Pericardium fibroblast (primary cell): Measurements from ENCODE around the gene ZNF638. TPM values are rescaled to one million over a fixed set of nuclear protein-coding genes. Genes with fewer than 3 reads are reported as not detected.

Experiments used
- total RNA-seq: library from RNA; depleted of rRNA; stranded (reverse); fragments of >200 nt; gene quantifications from 2 replicates; pipeline ENCODE4 v1.2.3, GENCODE V29; 2015

ZNF638 gene
- 33.6 and 62.3 TPM in 2 replicates for total RNA-seq

GRCh38 chr2:71331581-71332434, at the start of gene ZNF638:
Gene ZNF638, plus strand, starts transcription at chr2:71331782. Its CDS starts 17,173 bp downstream, at chr2:71348955.

GRCh38 chr2:71453404-71454220, 122.0 kb downstream of the ZNF638 start, which contains the start of gene DYSF:
Gene DYSF, plus strand, starts transcription at chr2:71453561.

Other genes with a start within 250 kb of the ZNF638 start
- gene MCEE, start 201.6 kb upstream of the ZNF638 start, total RNA-seq, result 12.3 and 13.8 TPM in 2 replicates
- 14.3 and 14.4 TPM in 2 replicates for gene MPHOSPH10, start 201.1 kb upstream of the ZNF638 start, total RNA-seq
- 0.35 and 1.9 TPM in 2 replicates for gene PAIP2B, start 104.7 kb upstream of the ZNF638 start, total RNA-seq
- 0.70 and 9.4 TPM in 2 replicates for gene DYSF, start 121.8 kb downstream of the ZNF638 start, total RNA-seq